ENCODE measurements around the gene MAP2K5.

The MAP2K5 gene

DNA sequence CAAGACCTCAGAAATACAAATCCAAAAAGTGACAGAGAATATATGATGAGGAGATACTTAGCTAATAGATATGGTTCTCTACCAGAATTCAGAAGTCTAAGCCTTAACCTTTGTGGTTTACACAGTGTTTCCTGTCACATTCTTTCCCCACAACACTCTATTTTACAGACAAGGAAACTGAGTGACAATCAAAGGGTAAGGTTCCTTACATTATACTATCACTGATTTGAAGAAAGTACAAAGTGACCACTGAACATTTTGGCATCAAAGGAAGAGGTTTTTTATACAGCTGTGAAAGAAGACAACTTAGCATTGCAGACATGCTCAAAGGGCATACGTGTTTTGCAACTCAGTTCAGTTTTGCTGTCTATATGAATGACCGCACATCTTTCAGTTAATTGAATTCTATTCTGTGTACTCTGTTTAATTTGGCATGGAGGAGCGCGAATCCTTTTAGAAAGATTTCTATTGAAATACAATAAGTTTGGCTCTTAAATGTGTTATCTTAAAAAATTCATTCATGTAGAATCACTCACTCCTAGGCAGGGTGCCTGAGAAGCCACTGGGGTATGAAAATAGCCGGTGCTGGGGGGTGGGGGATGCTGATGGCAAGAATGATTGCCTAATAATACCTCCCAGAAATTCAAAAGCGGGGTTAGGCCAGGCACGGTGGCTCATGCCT lies 216.3 kb downstream of the MAP2K5 start:
- DNase-seq (ENCODE audit: low spot score): no peak

DNA sequence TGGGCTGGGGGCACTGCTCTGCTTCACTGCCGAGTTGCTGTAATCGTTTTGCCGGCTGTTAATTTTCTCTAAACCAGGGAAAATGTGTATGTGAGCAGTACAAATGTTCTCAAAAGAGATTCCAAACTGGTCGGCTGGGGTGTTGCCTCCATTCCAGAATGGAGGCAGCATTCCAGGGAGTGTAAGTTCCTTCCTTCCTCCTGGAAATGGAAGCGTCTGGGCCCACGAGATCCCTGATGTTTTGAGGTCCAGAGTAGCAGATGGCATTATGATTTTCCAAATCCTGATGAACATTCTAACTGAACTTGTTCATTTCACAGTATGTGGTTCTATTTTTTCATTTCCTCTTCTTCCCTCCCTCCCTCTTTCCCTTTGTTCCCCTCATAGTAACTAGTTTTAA lies 218.4 kb downstream of the MAP2K5 start:
- no peak for DNase-seq (ENCODE audit: low spot score)

DNA sequence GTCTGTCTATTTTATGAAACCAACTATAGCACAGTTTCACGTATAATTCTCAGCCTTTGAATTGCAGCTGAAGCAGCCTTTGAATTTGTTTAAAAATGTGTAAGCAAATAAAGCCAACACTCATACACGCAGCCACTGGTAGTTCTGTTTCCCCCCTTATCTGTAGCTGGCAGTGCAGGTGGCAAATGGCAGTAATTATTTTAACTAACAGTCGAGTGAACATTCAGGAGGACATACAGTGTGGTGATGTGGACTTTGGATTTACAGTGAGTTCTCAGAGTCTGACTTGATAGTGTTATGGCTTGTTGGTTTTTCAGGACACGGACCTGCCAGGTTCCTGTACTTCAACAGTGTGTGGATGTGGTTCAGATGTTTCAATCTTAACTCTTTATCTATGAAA lies 218.8 kb downstream of the MAP2K5 start:
- DNase-seq (ENCODE audit: low spot score): no peak

- no peak for DNase-seq (ENCODE audit: low spot score)
Observed at GRCh38 chr15:67762610-67763368, 220.3 kb downstream of the MAP2K5 start.

DNA sequence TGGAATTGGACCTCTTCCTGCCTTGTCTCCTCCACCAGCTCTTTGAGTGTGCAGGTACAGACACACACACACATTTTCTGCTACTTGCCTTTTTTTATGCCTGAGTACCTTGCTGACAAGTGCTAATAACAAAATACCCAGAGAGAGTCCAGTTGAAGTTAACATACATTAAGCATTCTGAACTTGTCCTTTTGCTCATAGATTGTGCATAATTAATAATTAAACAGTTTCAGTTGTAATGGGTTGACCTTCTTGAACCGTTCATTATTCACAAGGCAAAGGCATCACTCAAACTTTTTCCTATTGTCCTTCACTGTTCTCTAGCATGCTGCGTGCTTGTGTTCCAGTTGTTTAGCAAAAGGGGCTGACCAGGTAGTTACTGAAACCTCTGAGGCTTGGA lies 223.2 kb downstream of the MAP2K5 start:
- DNase-seq (ENCODE audit: low spot score): no peak

DNA sequence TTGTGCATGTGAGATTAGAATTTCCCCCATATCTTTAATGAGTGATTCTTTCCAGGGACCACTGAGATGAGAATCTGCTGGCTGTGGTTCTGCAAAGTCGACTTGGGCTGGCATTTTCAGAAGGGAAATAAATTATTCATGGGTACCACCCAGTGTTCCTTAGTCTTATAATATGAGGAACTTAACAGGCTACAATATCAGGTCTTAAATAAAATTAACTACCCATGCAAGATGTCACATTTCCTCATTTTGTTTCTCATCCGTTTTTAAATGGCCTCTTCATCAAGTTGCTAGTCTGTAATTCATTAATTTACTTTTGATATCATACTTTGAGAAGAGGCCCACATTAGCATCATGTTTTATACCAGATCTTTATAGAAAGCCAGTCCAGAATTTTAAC lies 224.5 kb downstream of the MAP2K5 start:
- no peak for DNase-seq (ENCODE audit: low spot score)

- DNase-seq (ENCODE audit: low spot score): no peak
Observed at GRCh38 chr15:67768313-67768977, 225.9 kb downstream of the MAP2K5 start.

DNA sequence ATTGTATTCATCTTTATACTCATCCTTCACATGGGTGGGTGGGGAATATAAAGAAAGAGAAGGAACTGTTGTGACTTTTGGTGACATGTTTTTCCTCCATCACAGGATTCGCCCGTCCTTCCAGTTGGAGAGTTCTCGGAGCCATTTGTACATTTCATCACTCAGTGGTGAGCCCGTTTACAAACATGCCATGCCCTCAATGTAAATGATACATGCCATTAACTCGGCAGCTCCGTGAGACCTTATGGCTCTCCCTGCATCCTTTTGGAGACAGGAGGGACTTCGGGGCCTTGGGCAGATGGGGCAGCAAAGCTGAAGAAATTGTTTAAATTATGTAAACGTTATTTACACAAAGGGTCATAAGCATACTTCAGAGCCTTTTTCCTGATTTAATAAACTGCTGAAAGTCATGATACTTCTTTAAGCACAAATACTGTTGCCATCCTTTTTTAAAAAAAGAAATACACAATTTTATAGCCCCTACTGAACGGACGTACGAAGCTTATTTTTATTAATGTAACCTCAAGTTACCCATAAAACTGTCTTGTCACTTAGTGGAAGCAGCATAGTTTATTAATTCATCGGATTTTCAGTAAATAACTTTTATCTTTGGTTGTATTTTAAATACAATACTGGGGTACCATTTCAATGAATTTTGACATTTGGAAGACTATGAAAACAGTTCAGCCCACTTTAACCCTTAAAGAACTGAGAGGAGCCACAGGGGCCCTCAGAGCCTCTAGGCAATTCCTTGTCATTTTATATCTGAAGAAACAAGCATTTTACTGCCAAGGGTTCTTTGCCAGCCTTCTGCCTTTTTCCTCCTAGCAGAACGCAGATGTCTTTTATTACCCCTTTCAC lies 227.2 kb downstream of the MAP2K5 start:
- DNase-seq (ENCODE audit: low spot score): no peak

- DNase-seq (ENCODE audit: low spot score): no peak
Observed at GRCh38 chr15:67770358-67770628, 227.8 kb downstream of the MAP2K5 start.

GRCh38 chr15:67771189-67771800 lies 228.8 kb downstream of the MAP2K5 start:
- no peak for DNase-seq (ENCODE audit: low spot score)

DNA sequence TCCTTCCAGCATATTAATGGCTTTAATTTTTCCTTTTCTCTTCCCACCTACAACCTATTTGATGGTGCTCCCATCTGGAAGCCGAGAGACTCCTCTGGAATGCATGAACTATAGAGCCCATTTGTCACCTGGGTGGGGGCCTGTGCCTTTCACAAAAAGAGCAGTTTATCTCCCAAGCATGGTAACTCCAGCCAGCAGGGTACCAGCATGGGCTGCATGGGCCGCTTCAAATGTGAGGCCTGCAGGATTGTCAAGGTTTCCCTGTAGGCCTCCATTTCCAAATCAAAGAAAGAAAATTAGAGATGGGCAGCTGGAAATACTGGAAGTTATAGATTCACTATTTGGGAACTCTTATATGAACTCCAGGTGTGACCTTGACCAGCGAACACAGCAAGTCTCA lies 232.1 kb downstream of the MAP2K5 start:
- no peak for DNase-seq (ENCODE audit: low spot score)

- DNase-seq (ENCODE audit: low spot score): no peak
Observed at GRCh38 chr15:67775250-67775649, 232.7 kb downstream of the MAP2K5 start.

GRCh38 chr15:67775998-67776397 lies 233.5 kb downstream of the MAP2K5 start:
- DNase-seq (ENCODE audit: low spot score): no peak

DNA sequence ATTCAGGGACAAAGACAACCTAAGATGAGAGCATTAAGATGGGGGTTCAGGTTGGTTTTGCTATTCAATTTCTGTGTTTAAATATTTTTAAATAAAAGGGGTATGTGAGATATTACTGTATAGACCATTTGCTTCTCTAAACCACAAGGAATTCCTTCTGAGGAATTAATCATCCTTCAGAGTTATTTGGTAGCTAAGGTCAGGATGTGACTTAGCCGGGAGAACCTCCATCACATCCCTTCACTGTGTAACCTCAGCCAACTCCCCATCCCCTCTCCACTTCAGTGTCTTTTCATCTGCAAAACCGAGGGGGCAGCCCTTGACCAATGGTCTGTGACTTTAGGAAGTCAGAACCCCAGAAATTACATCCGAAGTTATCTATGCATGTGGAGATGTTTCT lies 234.1 kb downstream of the MAP2K5 start:
- DNase-seq (ENCODE audit: low spot score): no peak

DNA sequence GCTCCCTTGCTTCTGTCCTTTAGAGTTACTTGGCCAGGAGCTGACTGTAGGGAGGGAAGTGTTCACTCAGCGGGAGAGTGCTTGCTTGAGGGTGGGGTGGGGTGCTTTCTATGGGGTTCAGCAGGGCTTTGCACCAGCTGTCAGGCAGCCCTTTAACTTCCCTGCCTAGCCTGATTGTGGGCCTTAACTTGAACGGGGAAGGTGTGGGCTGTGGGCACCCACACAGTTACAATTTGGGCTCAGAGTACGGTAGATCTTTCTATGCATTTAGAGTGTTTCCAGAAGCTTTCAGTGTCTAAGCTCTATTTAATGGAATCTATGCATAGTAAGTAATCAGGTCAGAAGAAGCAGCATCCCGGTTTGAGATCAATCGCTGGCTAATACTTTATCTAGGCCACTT lies 234.6 kb downstream of the MAP2K5 start:
- DNase-seq (ENCODE audit: low spot score): no peak

DNA sequence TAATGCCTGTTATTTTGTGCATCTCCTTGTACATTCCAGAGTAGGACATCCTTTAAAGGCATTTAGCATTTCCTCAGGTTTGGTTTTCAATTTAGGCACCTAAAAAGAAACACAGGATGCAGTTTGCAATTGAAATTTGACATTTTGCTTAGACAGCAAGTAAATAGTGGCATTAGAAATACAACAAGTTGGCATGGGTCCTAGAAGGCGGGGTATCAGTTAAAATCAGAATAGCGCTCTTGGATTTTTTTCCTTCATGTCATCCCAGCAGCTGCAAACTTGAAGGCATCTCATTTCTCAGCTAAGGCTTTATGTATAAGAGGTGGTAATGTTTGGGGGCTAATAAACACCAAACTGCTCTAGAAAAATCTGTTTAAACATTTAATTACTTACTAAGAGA lies 235.3 kb downstream of the MAP2K5 start:
- no peak for DNase-seq (ENCODE audit: low spot score)

GRCh38 chr15:67778968-67779548 lies 236.6 kb downstream of the MAP2K5 start:
- no peak for DNase-seq (ENCODE audit: low spot score)

- DNase-seq (ENCODE audit: low spot score): no peak
Observed at GRCh38 chr15:67779549-67780111, 237.1 kb downstream of the MAP2K5 start.

- no peak for DNase-seq (ENCODE audit: low spot score)
Observed at GRCh38 chr15:67781061-67781460, 238.6 kb downstream of the MAP2K5 start.

GRCh38 chr15:67781907-67782690 lies 239.6 kb downstream of the MAP2K5 start:
- no peak for DNase-seq (ENCODE audit: low spot score)

- DNase-seq (ENCODE audit: low spot score): no peak
Observed at GRCh38 chr15:67782691-67782991, 240.1 kb downstream of the MAP2K5 start.

Measured in iPS-NIHi11 (cell line).